HG03066 (cell line): ENCODE measurements around the gene SRGAP3.

Experiments used
- ATAC-seq: cut with Tn5 transposase; IDR thresholded peaks from one replicate; pipeline ENCODE4 v1.9.1; 2021; ENCODE audit warnings: low read depth; ENCODE audit not compliant: unreplicated experiment

SRGAP3 gene

DNA sequence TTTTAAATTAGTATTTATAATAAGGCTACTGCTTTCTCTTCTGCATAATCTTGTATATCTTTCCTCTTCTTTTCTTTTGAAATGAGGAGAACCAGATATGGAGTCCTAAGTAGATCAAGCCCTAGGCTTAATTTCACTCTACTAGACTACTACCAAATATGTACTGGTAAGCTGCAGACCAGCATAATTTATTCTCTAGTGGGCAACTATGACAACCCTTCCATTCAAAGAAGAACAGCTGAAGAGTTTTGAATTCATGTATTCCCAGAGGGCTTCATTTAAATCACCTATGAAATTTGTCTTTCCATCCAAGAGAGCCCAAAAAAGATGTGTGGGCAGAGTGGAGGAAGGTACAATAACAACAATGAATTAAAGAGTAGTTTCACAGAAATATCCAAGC, 296.1 kb downstream of the SRGAP3 start:
- no peak for ATAC-seq

- no peak for ATAC-seq
These were observed 297.3 kb downstream of the SRGAP3 start for GRCh38 chr3:8952130-8952529.

GRCh38 chr3:8945890-8946600, 303.4 kb downstream of the SRGAP3 start:
- ATAC-seq, result no peak

- ATAC-seq, result no peak
These were observed 306.5 kb downstream of the SRGAP3 start for GRCh38 chr3:8942746-8943488.

GRCh38 chr3:8942115-8942514, 307.3 kb downstream of the SRGAP3 start:
- no peak for ATAC-seq

- ATAC-seq, result no peak
These were observed 311.4 kb downstream of the SRGAP3 start for GRCh38 chr3:8938021-8938420.

- ATAC-seq, result no peak
These were observed 312.1 kb downstream of the SRGAP3 start for GRCh38 chr3:8937064-8938020.

GRCh38 chr3:8932507-8932906, 316.9 kb downstream of the SRGAP3 start:
- no peak for ATAC-seq

DNA sequence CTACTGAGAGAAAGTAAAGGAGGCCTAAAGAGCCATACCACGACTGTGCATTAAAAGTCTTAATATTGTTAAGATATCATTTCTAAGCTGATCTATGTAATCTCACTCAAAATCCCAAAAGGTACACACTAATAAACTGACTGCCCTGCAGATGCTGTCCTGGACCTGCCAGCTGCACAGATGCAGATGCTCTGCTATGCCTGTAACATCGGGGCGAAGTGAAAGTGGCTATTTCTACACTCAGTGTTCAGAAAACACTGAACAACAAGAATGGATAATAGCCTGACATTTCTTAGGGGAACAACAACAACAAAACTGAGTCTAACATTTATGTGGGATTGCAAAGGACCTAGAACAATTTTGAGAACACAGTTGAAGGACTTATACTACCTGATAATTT, 318.1 kb downstream of the SRGAP3 start:
- no peak for ATAC-seq
